Hepatocyte (in vitro differentiated cells): ENCODE measurements around the gene AKR1B1.

ENCODE experiments used
- CTCF ChIP-seq: fragments of 200-600 bp; sonication (generic); IDR thresholded peaks from 2 replicates; pipeline ENCODE4 v1.5.1; 2016; ENCODE audit warnings: antibody characterized with exemption, mild to moderate bottlenecking; ENCODE audit not compliant: poor library complexity
- EZH2phosphoT487 ChIP-seq: fragments of 200-600 bp; sonication (generic); IDR thresholded peaks from one replicate; pipeline ENCODE4 v1.6.1; 2018; ENCODE audit warnings: antibody characterized with exemption, mild to moderate bottlenecking, low read depth, moderate library complexity; ENCODE audit not compliant: unreplicated experiment, severe bottlenecking

- TF ChIP-seq CTCF (no peak), EZH2phosphoT487 (no peak)
These were observed 3.5 kb upstream of the AKR1B1 start for GRCh38 chr7:134462337-134462925.
